Measurements from ENCODE around the gene TRPT1.

DNA sequence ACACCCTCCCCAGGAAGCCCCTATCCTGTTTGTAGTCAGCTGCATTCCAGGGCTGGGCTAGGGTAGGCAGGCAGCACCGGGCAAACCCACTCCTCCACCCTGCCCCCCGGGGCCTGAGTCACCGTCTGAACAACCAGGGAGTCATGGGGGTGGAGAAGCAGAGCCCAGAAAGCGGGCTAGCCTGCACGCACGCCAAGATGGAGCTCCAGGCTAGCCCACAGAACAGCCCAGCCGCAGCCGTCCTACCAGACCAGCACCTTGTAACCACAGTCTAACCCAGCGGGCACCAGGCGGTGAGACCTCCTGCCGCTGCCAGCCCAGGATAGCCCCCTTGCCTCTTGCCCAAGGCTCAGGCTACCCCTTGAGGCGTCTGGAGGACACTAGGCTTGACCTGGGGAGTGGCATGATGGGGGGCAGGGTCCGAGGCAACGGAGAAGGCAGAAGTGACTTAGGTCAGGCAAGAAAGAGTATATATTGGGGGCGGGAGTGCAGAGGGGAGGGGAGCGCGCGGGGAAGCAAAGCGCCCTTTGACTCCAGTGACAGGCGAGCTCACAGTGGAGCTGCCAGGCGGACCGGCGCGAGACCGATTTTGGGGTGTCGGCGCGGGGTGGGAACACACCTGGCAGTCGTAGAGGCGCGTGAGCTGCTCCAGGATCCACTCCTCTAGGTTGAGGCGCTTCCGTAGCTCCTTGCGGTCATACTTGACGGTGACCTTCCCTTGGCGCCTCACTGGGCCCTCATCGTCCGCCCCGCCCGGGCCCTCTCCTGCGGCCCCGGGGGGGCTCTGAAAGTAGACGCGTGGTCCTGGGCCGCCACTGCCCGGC is 20.0 kb upstream of the TRPT1 start:
- TF ChIP-seq POLR2A (IDR thresholded peaks at IDR 0.05), result no peak
- TF ChIP-seq, protein P1, sequence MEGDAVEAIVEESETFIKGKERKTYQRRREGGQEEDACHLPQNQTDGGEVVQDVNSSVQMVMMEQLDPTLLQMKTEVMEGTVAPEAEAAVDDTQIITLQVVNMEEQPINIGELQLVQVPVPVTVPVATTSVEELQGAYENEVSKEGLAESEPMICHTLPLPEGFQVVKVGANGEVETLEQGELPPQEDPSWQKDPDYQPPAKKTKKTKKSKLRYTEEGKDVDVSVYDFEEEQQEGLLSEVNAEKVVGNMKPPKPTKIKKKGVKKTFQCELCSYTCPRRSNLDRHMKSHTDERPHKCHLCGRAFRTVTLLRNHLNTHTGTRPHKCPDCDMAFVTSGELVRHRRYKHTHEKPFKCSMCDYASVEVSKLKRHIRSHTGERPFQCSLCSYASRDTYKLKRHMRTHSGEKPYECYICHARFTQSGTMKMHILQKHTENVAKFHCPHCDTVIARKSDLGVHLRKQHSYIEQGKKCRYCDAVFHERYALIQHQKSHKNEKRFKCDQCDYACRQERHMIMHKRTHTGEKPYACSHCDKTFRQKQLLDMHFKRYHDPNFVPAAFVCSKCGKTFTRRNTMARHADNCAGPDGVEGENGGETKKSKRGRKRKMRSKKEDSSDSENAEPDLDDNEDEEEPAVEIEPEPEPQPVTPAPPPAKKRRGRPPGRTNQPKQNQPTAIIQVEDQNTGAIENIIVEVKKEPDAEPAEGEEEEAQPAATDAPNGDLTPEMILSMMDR (IDR thresholded peaks at IDR 0.05), result no peak
